ENCODE data around the gene PCDH19. TPM values are rescaled to one million over a fixed set of nuclear protein-coding genes. Genes with fewer than 3 reads are reported as not detected.

PCDH19 gene
- total RNA-seq, 1 donor from 2014 or later, result 1.7 TPM

GRCh38 chrX:100299559-100299958, 110.5 kb downstream of the PCDH19 start:
- no peaks in the 10 kb centered on the region for H3K4me1 Mint-ChIP-seq (ENCODE audit: unreplicated experiment)
- H3K27ac Mint-ChIP-seq (ENCODE audit: unreplicated experiment), result no peak overlapping the region
- TF ChIP-seq CTCF (IDR thresholded peaks at IDR 0.05), result no peak
- H3K36me3 Mint-ChIP-seq (ENCODE audit: unreplicated experiment), result no peaks in the 10 kb centered on the region
- peaks cover 6% of the 10 kb centered on the region for H3K9me3 Mint-ChIP-seq (ENCODE audit: unreplicated experiment)
- H3K27me3 Mint-ChIP-seq (ENCODE audit: unreplicated experiment), result no peaks in the 10 kb centered on the region
- DNase-seq (ENCODE audit: extremely low spot score, unreplicated experiment), result no peak
- no peak overlapping the region for H3K4me3 Mint-ChIP-seq (ENCODE audit: unreplicated experiment)

GRCh38 chrX:100297728-100298127, 112.3 kb downstream of the PCDH19 start:
- no peak for DNase-seq (ENCODE audit: extremely low spot score, unreplicated experiment)
- no peaks in the 10 kb centered on the region for H3K9me3 Mint-ChIP-seq (ENCODE audit: unreplicated experiment)
- no peak for TF ChIP-seq CTCF (IDR thresholded peaks at IDR 0.05)
- no peak overlapping the region for H3K27ac Mint-ChIP-seq (ENCODE audit: unreplicated experiment)
- no peaks in the 10 kb centered on the region for H3K4me1 Mint-ChIP-seq (ENCODE audit: unreplicated experiment)
- H3K27me3 Mint-ChIP-seq (ENCODE audit: unreplicated experiment), result no peaks in the 10 kb centered on the region
- no peaks in the 10 kb centered on the region for H3K36me3 Mint-ChIP-seq (ENCODE audit: unreplicated experiment)
- H3K4me3 Mint-ChIP-seq (ENCODE audit: unreplicated experiment), result no peak overlapping the region

DNA sequence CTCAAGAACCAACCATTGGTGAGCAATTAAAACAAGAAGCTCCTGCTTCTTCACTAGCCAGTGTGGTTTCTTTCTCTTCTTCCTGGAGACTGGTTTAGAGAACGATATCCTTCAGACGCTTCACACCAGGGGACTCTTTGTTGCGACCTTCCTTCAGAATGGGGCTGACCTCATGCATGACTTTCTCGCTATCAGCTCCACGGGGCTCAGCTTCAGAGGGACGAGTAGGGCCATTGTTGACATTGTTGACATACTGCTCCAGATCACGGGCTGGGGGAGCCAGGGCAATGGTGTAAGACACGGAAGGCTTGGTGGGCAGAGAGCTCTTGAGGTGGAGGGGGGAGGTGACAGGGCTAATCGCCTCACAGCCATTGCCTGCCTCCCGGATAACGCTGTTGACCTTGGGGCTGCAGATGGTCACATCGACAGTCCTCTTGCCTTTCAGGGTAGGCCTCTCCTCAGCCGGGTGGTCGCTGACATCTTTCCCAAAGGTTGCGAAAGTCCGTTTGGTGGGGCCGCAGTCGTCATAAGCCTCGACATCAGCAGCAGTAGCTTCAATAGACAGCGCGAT, 113.8 kb downstream of the PCDH19 start:
- no peak for TF ChIP-seq CTCF (IDR thresholded peaks at IDR 0.05)
- no peak overlapping the region for H3K27ac Mint-ChIP-seq (ENCODE audit: unreplicated experiment)

DNA sequence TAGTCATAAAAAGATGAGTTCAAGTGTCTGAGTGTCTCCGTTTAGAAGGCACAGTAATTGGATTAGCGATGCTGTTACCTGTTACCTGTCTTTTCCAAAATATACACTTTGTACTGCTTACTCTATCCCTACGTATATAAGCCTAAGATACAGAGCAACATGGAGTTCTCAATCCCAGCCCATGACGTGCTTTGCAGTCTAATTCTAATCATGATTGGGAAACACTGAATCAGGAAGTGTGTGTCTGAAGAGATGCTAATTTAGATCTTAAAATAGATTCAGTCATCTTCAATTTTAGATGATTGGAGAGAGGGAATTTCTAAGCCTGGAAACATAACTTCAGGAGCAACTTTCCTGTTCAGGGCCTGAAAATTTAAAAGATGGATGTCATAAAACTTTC, 115.1 kb downstream of the PCDH19 start:
- no peak for TF ChIP-seq CTCF (IDR thresholded peaks at IDR 0.05)
- H3K9me3 Mint-ChIP-seq (ENCODE audit: unreplicated experiment), result no peaks in the 10 kb centered on the region
- no peak overlapping the region for H3K4me3 Mint-ChIP-seq (ENCODE audit: unreplicated experiment)
- H3K27me3 Mint-ChIP-seq (ENCODE audit: unreplicated experiment), result no peaks in the 10 kb centered on the region
- no peak overlapping the region for H3K27ac Mint-ChIP-seq (ENCODE audit: unreplicated experiment)
- no peaks in the 10 kb centered on the region for H3K4me1 Mint-ChIP-seq (ENCODE audit: unreplicated experiment)
- no peak for DNase-seq (ENCODE audit: extremely low spot score, unreplicated experiment)
- H3K36me3 Mint-ChIP-seq (ENCODE audit: unreplicated experiment), result no peaks in the 10 kb centered on the region

More for the DNA sequence above, 113.8 kb downstream of the PCDH19 start:
- H3K9me3 Mint-ChIP-seq (ENCODE audit: unreplicated experiment), result no peaks in the 10 kb centered on the region
- no peak overlapping the region for H3K4me3 Mint-ChIP-seq (ENCODE audit: unreplicated experiment)
- no peak for DNase-seq (ENCODE audit: extremely low spot score, unreplicated experiment)
- H3K27me3 Mint-ChIP-seq (ENCODE audit: unreplicated experiment), result no peaks in the 10 kb centered on the region
- no peaks in the 10 kb centered on the region for H3K4me1 Mint-ChIP-seq (ENCODE audit: unreplicated experiment)
- H3K36me3 Mint-ChIP-seq (ENCODE audit: unreplicated experiment), result no peaks in the 10 kb centered on the region

- Mint-ChIP-seq H3K9me3 (ENCODE audit: unreplicated experiment) (peaks cover 11% of the 10 kb centered on the region), H3K27ac (ENCODE audit: unreplicated experiment) (no peak overlapping the region), H3K4me3 (ENCODE audit: unreplicated experiment) (no peak overlapping the region)
Measured at GRCh38 chrX:100289066-100289558, 121.0 kb downstream of the PCDH19 start.

More at GRCh38 chrX:100289066-100289558, 121.0 kb downstream of the PCDH19 start:
- Mint-ChIP-seq H3K4me1 (ENCODE audit: unreplicated experiment) (no peaks in the 10 kb centered on the region), H3K27me3 (ENCODE audit: unreplicated experiment) (no peaks in the 10 kb centered on the region), H3K36me3 (ENCODE audit: unreplicated experiment) (no peaks in the 10 kb centered on the region)
- no peak for DNase-seq (ENCODE audit: extremely low spot score, unreplicated experiment)
- no peak for TF ChIP-seq CTCF (IDR thresholded peaks at IDR 0.05)
